GM18873 (cell line): Measurements from ENCODE around the gene KASH5.
A peak's percentile ranks its signal among the peaks of the same experiment; 100 is the strongest.
"Not testable (repeated sequence)": the region's sequence is repeated elsewhere in the genome, so short reads cannot be mapped to it uniquely, and the experiment has no call there.

Experiments used
- ATAC-seq: cut with Tn5 transposase; IDR thresholded peaks from one replicate; pipeline ENCODE4 v1.9.1; 2021; ENCODE audit warnings: mild to moderate bottlenecking, moderate library complexity, moderate number of reproducible peaks; ENCODE audit not compliant: unreplicated experiment, low FRiP score

KASH5 gene

DNA sequence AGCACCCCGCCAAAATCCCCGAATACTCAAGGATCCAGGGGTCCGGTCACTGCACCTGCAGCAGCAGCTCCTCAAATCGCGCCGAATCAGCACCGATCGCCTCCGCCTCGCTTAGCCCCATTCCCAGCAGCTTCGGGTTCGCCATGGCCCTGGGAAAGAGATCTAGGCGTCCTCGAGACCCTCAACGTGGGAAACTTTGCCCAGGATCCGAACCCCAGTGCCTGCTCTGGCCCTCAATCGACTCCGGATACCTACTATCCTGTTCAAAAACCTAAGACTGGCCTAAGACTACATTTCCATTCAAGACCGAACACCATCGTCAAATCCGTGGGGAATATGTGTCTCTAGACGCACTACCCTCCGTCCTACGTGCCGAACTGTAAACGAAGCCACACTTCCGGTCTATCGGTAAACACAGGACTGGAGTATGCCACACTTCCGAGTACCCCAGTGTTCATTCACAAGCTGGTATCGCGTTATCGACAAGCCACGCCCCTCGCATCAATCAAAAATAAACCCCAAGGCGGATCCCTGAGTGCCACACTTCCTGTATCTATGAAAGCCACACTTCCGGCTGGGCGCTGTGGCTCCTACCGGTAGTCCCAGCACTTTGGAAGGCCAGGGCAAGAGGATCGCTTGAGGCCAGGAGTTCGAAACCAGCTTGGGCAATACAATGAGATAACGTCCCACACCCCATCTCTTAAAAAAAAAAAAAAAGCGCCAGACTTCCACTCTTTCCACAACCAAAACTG lies 63.6 kb downstream of the KASH5 start, which contains the start of gene PIH1D1:
Gene PIH1D1 (minus strand): TSS at position 385 of the 752 bp plus-strand sequence. CDS start 240 bp downstream, at position 145.
- peak; percentile 43 for ATAC-seq

DNA sequence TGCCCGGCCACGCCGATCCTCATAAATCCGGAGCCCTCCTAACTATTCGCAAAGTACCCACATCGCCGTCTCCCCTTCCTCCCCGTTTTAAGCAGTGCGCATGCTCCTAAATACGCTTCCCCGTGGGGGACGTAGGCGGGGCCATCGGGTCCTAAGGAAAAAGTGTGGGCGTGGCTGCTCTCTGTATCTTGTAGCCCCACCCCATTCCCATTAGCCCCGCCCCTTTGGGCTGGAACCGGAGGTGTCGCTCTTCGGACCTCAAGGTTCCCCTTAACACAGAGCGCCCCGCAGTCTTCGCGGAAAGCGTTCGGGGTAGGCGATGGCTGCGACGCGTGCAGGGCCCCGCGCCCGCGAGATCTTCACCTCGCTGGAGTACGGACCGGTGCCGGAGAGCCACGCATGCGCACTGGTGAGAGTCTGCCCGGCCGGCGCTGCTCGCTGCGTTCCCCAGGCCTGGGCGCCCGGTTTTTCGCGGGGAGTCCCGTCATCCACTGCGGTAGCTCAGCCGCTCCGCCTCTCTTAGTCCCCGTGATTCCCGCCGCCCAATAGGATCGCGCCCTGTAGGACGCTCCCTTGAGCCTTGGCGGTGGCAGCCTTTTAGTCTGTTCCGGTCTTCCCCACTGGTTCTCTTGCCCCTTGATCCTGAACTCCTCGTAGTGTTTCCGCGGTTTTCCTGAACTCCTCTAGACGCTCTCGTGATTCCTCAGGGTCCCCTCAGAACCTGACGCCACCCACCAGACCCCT lies 65.1 kb downstream of the KASH5 start, which contains the start of gene ALDH16A1:
Gene ALDH16A1 (plus strand): TSS at position 213 of the 744 bp plus-strand sequence. CDS start 107 bp downstream, at position 320.
- ATAC-seq: peak; percentile 75

DNA sequence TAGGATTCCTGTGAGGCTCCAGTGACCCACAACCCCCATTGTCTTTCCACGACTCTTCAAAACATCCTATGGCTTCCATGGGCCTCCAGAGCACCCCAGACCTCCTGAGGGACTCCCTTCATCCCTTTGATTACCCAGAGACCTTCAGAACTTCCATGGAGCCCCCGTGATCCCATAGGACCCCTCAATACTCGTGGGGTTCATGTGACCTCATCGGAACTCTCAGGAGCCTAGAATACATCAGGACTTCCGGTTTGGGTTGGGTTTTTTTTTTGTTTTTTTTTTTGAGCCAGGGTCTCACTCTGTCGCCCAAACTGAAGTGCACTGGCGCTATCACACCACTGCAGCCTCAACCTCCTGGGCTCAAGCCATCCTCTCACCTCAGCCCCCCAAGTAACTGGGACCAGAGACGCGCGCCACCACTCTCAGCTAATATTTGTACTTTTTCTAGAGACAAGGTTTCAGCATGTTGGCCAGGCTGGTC lies 65.8 kb downstream of the KASH5 start:
- no peak for ATAC-seq

DNA sequence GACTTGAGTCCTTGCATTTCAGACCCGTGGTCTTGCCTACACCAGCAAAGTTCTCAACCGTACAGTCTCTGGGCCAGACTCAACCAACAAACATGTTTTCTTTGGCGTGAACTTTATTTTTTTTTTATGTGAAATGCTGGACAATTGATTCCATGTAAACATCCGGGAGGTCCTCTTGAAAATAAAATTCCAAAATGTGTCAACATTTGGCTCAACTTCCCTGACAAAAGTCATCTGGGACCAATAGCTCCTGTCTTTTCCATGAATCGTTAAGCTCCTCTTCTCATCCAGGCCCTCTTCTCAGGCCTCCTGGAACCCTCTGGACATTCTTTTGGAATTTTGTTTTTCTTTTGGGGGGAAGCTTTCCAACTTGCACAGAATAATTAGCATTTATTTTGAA lies 67.7 kb downstream of the KASH5 start:
- ATAC-seq: no peak

DNA sequence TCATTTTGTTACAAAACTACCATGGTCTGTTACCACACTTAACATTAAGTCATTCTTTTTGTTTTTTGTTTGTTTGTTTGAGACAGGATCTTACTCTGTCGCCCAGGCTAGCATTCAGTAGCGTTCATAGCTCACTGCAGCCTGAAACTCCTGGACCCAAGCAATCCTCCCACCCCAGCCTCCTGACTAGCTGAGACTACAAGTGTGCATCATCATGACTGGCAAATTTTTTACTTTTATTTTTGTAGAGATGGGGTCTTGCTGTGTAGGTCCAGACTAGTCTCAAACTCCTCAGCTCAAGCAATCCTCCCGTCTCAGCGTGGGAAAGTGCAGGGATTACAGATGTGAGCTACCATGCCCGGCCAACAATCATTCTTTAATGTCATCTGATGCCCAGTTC lies 68.3 kb downstream of the KASH5 start:
- ATAC-seq: no peak

DNA sequence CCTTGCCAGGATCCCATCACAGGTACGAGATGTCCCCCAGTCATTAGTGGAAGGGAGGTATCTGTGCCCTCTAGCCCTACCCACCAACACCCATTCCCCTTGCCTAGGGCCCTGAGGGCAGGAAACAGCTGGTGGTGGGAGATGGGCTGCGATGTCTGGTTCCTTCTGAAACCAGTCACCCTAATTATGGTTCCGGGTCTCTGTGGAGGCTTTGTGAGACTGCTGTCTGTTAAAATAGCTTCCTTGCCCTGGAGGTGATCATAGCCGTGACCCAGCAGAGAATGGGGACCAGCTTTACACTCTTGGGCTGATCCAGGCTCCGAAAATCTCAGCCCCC lies 70.5 kb downstream of the KASH5 start:
- no peak for ATAC-seq

DNA sequence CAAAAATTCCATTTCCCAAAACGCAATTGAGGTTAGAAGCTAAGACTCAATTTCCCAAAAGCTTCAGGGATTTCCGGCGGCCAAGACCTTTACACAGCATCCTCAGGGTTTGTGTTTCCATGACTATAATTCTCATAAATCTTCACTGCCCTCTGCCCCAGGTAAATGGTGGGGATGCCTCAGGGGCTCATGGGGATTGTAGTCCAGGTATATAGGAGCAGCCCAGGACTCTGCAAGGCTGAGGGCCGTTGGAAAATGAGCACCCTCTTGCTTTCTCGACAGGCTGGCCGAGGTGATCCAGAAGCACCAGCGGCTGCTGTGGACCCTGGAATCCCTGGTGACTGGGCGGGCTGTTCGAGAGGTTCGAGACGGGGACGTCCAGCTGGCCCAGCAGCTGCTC lies 71.3 kb downstream of the KASH5 start:
- ATAC-seq: no peak

DNA sequence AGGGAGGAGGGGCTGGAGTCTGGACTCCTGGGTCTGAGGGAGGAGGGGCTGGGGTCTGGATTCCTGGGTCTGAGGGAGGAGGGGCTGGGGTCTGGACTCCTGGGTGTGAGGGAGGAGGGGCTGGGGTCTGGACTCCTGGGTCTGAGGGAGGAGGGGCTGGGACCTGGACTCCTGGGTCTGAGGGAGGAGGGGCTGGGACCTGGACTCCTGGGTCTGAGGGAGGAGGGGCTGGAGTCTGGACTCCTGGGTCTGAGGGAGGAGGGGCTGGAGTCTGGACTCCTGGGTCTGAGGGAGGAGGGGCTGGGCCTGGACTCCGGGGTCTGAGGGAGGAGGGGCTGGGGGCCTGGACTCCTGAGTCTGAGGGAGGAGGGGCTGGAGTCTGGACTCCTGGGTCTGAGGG lies 73.1 kb downstream of the KASH5 start:
- not testable (repeated sequence) for ATAC-seq

DNA sequence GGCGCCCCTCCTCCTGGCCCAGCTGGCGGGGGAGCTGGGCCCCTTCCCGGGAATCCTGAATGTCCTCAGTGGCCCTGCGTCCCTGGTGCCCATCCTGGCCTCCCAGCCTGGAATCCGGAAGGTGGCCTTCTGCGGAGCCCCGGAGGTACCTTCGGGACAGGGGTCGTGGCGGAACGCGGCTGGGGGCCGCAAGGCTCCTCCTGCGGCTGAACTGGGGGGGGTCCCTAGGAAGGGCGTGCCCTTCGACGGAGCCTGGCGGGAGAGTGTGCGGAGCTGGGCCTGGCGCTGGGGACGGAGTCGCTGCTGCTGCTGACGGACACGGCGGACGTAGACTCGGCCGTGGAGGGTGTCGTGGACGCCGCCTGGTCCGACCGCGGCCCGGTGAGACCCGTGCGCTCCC lies 73.6 kb downstream of the KASH5 start:
- ATAC-seq: no peak

DNA sequence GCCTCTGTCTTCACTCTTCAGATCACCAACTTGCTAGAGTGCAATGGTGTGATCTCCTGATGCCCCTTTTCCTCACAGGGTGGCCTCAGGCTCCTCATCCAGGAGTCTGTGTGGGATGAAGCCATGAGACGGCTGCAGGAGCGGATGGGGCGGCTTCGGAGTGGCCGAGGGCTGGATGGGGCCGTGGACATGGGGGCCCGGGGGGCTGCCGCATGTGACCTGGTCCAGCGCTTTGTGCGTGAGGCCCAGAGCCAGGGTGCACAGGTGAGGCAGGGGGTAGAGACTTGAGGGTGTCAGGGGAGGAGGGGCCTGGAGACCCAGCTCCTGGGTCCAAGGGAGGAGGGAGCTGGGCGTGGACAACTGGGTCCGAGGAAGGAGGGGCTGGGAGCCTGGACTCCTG lies 74.4 kb downstream of the KASH5 start:
- no peak for ATAC-seq

DNA sequence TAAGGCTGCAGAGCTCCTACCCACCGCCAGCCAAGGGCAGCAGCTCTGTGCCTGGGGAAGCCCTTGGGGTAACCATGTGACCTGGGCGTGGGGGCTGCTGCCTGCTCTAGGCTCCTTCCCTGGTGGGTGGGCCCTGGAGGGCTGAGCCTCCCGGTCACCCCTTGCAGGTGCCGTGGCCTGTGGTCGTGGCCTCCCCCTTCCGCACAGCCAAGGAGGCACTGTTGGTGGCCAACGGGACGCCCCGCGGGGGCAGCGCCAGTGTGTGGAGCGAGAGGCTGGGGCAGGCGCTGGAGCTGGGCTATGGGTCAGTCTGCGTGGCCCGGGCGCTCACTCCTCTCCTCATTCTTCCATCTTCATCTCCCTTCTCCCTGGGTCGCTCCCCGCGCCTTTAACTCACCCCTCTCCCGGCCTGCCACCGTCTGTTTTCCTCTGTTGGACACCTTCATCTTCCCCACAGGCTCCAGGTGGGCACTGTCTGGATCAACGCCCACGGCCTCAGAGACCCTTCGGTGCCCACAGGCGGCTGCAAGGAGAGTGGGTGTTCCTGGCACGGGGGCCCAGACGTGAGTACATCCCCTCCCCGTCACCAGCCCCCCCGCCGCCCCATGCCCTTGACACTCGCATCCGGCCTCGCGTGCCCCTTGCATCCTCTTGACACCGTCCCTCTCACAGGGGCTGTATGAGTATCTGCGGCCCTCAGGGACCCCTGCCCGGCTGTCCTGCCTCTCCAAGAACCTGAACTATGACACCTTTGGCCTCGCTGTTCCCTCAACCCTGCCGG lies 76.1 kb downstream of the KASH5 start:
- no peak for ATAC-seq

DNA sequence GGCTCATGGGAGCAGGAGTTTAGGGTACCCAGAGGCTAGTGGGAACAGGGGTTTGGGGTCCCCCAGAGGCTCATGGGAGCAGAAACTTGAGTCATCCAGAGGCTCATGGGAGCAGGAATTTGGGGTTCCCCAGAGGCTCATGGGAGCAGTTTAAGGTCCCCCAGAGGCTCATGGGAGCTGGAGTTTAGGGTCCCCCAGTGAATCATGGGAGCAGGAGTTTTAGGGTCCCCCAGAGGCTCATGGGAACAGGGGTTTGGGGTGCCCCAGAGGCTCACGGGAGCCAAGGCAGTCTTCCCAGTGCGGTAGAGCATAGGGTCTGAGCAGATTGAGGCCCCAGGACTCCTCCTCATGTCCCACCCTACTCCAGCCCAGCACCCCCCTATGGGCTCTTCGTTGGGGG lies 77.3 kb downstream of the KASH5 start:
- ATAC-seq: no peak
